Inferior parietal cortex (tissue), 1 donor: ENCODE data around the gene SV2C.

Experiments used
- DNase-seq: peaks from one replicate; pipeline ENCODE4 v3.0.0-alpha.2; 2016; ENCODE audit errors: extremely low spot score

The SV2C gene

GRCh38 chr5:76383126-76383832, 300.1 kb downstream of the SV2C start:
- no peak for DNase-seq

GRCh38 chr5:76384189-76384588, 301.0 kb downstream of the SV2C start:
- DNase-seq: no peak

- no peak for DNase-seq
Observed at GRCh38 chr5:76384705-76385104, 301.5 kb downstream of the SV2C start.

- no peak for DNase-seq
Observed at GRCh38 chr5:76385540-76385939, 302.4 kb downstream of the SV2C start.

- no peak for DNase-seq
Observed at GRCh38 chr5:76386360-76386759, 303.2 kb downstream of the SV2C start.

- no peak for DNase-seq
Observed at GRCh38 chr5:76388236-76388635, 305.1 kb downstream of the SV2C start.

- no peak for DNase-seq
Observed at GRCh38 chr5:76388791-76389512, 305.8 kb downstream of the SV2C start.

- DNase-seq: no peak
Observed at GRCh38 chr5:76389513-76390154, 306.5 kb downstream of the SV2C start.

GRCh38 chr5:76391014-76391413, 307.8 kb downstream of the SV2C start:
- DNase-seq: no peak

GRCh38 chr5:76393035-76393680, 310.0 kb downstream of the SV2C start:
- DNase-seq: no peak

GRCh38 chr5:76397200-76397599, 314.0 kb downstream of the SV2C start:
- no peak for DNase-seq

GRCh38 chr5:76399268-76399667, 316.1 kb downstream of the SV2C start:
- no peak for DNase-seq

- DNase-seq: no peak
Observed at GRCh38 chr5:76400466-76400865, 317.3 kb downstream of the SV2C start.

- no peak for DNase-seq
Observed at GRCh38 chr5:76401801-76402250, 318.6 kb downstream of the SV2C start.

- DNase-seq: no peak
Observed at GRCh38 chr5:76402251-76402885, 319.2 kb downstream of the SV2C start.

GRCh38 chr5:76402886-76403765, 319.9 kb downstream of the SV2C start, which contains the start of gene IQGAP2:
TSS of gene IQGAP2 (plus strand) at chr5:76403285. CDS start at chr5:76403546, 261 bp downstream.
- DNase-seq: peak; percentile 36
